GM20000 (cell line): Measurements from ENCODE around the gene CCNDBP1.
"Not testable (repeated sequence)": the region's sequence is repeated elsewhere in the genome, so short reads cannot be mapped to it uniquely, and the experiment has no call there.

Experiments used
- DNase-seq: peaks from one replicate; pipeline ENCODE4 v3.0.0; 2012; ENCODE audit warnings: low spot score
- CTCF ChIP-seq: IDR thresholded peaks from 2 replicates; pipeline ENCODE4 v1.5.1; 2012; ENCODE audit warnings: mild to moderate bottlenecking, control low read depth; ENCODE audit errors: extremely low read depth, missing control alignments

Gene CCNDBP1

GRCh38 chr15:43219929-43220928 is 35.0 kb downstream of the CCNDBP1 start:
- no peak for DNase-seq
- TF ChIP-seq CTCF = no peak

- no peak for TF ChIP-seq CTCF
- no peak for DNase-seq
These were observed 35.8 kb downstream of the CCNDBP1 start, which contains the start of gene EPB42 for GRCh38 chr15:43220991-43221403. Gene EPB42 (minus strand): TSS chr15:43221018. CDS start chr15:43220825, 193 bp downstream.

- no peak for TF ChIP-seq CTCF
- DNase-seq = no peak
These were observed 36.2 kb downstream of the CCNDBP1 start for GRCh38 chr15:43221422-43221821.

- DNase-seq = peak; percentile 89
- peak; percentile 60 for TF ChIP-seq CTCF
These were observed 40.2 kb downstream of the CCNDBP1 start for GRCh38 chr15:43225201-43225949.

- DNase-seq = not testable (repeated sequence)
These were observed 40.7 kb downstream of the CCNDBP1 start for GRCh38 chr15:43225950-43226255.

- DNase-seq = no peak
- no peak for TF ChIP-seq CTCF
These were observed 41.5 kb downstream of the CCNDBP1 start for GRCh38 chr15:43226436-43227305.

- DNase-seq = no peak
- TF ChIP-seq CTCF = no peak
These were observed 44.8 kb downstream of the CCNDBP1 start for GRCh38 chr15:43229977-43230376.
